Brain microvascular endothelial cell (primary cell): ENCODE results near the gene MCTP2.

ENCODE experiments used
- DNase-seq: peaks from one replicate; pipeline ENCODE4 v3.0.0-alpha.2; 2020
- H3K27ac ChIP-seq: fragments of 250-450 bp; sonication (Bioruptor Pico); 2 replicates; pipeline ENCODE4 v1.5.1; 2020; ENCODE audit warnings: mild to moderate bottlenecking, moderate library complexity
- H3K27me3 ChIP-seq: fragments of 250-450 bp; sonication (Bioruptor Pico); replicated peaks from 2 replicates; pipeline ENCODE4 v1.5.1; 2020; ENCODE audit warnings: mild to moderate bottlenecking
- H3K36me3 ChIP-seq: fragments of 250-450 bp; sonication (Bioruptor Pico); replicated peaks from 2 replicates; pipeline ENCODE4 v1.5.1; 2020; ENCODE audit warnings: mild to moderate bottlenecking
- H3K4me3 ChIP-seq: 2 replicates; pipeline ENCODE4 v1.5.1; 2011; ENCODE audit warnings: low read depth, mild to moderate bottlenecking, control low read depth, low read length, moderate library complexity
- CTCF ChIP-seq: IDR thresholded peaks from 2 replicates; pipeline ENCODE4 v1.5.1; 2011; ENCODE audit warnings: low read depth, mild to moderate bottlenecking, moderate library complexity, low read length, control low read depth, inconsistent platforms; ENCODE audit errors: missing control alignments
- in situ Hi-C: cut with HindIII; loops from 2 replicates; pipeline ENCODE4 v1.10.0; 2017; ENCODE audit warnings: low sequenced_read_pairs, low pct_ligation_motif_present

Gene MCTP2

GRCh38 chr15:94196531-94196930, 34.8 kb upstream of the MCTP2 start:
- Histone ChIP-seq H3K4me3 (no peak overlapping the region), H3K36me3 (no peaks in the 10 kb centered on the region), H3K27me3 (no peaks in the 10 kb centered on the region), H3K27ac (no peak overlapping the region)
- TF ChIP-seq CTCF, result no peak
- in situ Hi-C loops, result no loop called here
- DNase-seq, result no peak

- in situ Hi-C loops, result no loop called here
- no peak overlapping the region for H3K4me3 ChIP-seq
- DNase-seq, result no peak
- TF ChIP-seq CTCF, result no peak
- H3K27ac ChIP-seq, result no peak overlapping the region
- H3K36me3 ChIP-seq, result no peaks in the 10 kb centered on the region
- H3K27me3 ChIP-seq, result no peaks in the 10 kb centered on the region
Observed at GRCh38 chr15:94198633-94199032, 32.7 kb upstream of the MCTP2 start.

- H3K27me3 ChIP-seq, result no peaks in the 10 kb centered on the region
- in situ Hi-C loops, result no loop called here
- H3K36me3 ChIP-seq, result no peaks in the 10 kb centered on the region
- no peak for DNase-seq
- H3K27ac ChIP-seq, result no peak overlapping the region
- H3K4me3 ChIP-seq, result no peak overlapping the region
- TF ChIP-seq CTCF, result no peak
Observed at GRCh38 chr15:94199725-94200124, 31.6 kb upstream of the MCTP2 start.

- in situ Hi-C loops, result no loop called here
Observed at GRCh38 chr15:94203306-94203705, 28.1 kb upstream of the MCTP2 start.

GRCh38 chr15:94205366-94205765, 26.0 kb upstream of the MCTP2 start:
- H3K27me3 ChIP-seq, result no peaks in the 10 kb centered on the region
- DNase-seq, result no peak
- in situ Hi-C loops, result no loop called here
- no peak overlapping the region for H3K27ac ChIP-seq
- no peaks in the 10 kb centered on the region for H3K36me3 ChIP-seq
- no peak overlapping the region for H3K4me3 ChIP-seq
- no peak for TF ChIP-seq CTCF

More at GRCh38 chr15:94203306-94203705, 28.1 kb upstream of the MCTP2 start:
- Histone ChIP-seq H3K4me3 (no peak overlapping the region), H3K27me3 (no peaks in the 10 kb centered on the region), H3K27ac (no peak overlapping the region), H3K36me3 (no peaks in the 10 kb centered on the region)
- DNase-seq, result no peak
- no peak for TF ChIP-seq CTCF

GRCh38 chr15:94206463-94207167, 24.7 kb upstream of the MCTP2 start:
- Histone ChIP-seq H3K36me3 (no peaks in the 10 kb centered on the region), H3K4me3 (no peak overlapping the region), H3K27ac (no peak overlapping the region), H3K27me3 (no peaks in the 10 kb centered on the region)
- TF ChIP-seq CTCF, result no peak
- peak; percentile 63 for DNase-seq
- in situ Hi-C loops, result no loop called here
